GM19372 (cell line): Measurements from ENCODE around the gene LMBR1.
"Not testable (repeated sequence)": the region's sequence is repeated elsewhere in the genome, so short reads cannot be mapped to it uniquely, and the experiment has no call there.

Source experiments
- ATAC-seq: cut with Tn5 transposase; IDR thresholded peaks from one replicate; pipeline ENCODE4 v1.9.1; 2021; ENCODE audit warnings: mild to moderate bottlenecking, low read depth, moderate library complexity; ENCODE audit not compliant: unreplicated experiment

The LMBR1 gene

DNA sequence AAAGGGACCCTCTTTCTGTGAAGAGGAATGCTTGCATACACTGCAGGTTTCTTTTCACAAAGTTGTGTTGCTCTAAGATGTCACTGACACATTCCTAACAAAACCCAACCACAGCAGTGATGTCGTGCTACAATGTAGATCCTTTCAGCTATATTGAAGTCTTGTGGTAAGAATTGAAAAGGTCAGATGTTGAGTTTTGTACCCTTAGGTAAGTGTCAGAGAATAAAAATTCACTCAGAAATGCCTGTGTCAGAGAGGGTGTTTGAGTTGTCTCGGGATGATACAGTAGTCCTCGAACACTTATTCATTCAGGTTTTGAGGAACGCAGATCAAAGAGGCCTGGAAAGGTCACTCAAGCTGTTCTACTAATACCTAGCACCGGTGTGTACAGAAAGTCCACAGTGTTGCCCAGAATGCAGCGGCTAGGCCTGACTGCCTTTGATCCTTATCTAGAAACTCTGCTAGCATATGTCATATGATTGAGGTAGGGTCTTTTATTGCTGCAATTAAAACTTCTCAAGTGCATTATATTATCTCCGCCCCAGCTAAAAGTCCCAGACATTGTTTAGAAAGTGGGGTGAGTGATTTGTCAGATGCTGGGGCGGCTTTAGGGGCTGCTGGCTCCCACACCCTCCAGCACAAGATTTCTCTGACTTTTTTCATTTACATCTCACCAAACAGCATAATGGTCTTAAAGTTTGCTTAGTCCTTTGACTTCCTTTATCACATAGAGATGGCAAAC, 226.4 kb downstream of the LMBR1 start:
- ATAC-seq = no peak

DNA sequence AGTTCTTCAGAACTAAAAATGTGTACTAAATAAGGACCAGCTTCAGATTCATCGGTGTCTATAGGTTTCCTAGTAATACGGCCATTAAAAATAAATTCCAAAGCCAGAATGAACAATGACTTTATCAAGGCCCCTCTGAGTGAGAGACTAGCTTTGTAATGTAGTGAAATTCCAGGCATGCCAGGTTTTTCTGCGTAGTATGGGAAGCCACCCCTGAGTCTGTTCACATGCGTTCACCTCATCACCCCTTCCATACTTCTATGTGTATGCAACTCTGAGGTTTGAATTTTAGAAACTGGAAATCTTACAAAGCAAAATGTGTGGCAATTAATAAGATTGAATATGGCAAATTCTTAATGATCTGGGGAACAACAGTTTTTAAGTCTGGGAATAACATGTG, 227.9 kb downstream of the LMBR1 start:
- ATAC-seq = no peak

DNA sequence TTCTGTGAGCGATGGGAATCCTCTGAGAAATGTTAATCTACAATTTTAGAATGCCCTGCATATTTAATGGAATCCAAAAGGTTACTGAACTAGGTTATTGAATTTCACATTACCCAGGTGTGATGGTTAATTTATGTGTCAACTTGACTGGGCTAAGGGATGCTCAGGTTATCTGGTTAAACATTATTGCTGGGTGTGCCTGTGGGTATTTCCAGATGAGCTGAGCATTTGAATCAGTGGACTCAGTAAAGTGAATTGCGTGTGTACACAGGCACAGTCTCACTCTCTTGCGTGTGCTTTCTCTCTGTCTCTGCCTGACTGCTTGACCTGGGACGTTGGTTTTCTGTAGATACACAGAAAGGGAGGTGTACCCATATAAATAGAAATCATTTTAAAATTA, 230.7 kb downstream of the LMBR1 start:
- no peak for ATAC-seq

DNA sequence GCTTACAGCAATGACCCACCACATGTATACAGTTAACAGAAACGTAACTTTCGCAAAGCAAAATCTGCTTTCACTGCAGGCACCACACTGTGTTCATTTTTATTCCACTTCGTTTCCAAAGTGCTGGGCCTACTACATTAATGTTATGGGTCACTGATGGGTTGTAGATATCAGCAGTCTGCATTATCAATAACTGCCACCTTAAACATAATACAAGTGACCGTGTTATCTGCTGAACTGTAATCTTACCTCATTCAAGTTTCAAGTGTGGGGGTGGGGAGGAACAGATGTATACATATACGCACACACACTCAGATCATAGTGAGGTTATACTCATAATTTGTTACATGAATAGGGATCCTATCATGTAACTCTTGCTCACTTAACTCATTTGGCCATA, 231.3 kb downstream of the LMBR1 start:
- no peak for ATAC-seq

DNA sequence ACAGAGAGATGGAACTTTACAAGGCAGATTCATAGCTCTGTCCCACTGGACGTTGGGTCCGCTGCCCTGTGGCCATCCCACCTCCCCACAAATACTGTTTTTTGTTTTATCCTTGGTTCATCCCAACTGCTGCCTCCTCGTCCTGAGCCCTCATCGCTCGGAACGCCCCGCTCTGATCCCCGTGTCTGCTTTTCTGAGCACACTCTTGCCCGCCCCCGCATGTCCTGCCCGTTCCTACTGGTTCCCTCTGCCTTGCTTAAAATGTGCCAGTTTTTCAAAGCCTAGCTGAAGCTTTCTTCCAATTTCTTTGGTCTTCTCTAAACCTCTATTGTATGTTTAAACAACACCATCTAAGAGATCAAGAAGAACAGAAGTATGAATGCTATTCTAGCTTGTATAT, 233.0 kb downstream of the LMBR1 start:
- no peak for ATAC-seq

DNA sequence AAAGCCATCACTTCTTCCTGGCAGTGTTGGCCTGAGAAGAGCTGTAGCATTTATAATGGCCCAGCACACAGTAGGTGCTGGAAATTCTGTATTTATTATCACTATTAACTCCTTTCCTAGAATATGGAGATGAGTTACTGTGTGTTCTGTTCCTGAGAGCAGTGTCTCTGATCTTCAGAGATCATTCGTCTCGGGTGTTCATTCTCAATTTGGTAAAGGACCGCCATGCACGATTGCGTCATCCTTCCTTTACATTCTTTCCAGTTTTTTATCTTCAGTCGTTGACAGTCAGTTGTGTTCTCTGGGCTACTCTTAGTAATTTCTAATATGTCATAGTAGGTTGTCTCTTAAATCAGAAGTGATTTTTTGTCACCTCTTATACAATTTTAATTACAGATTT, 233.8 kb downstream of the LMBR1 start:
- no peak for ATAC-seq

DNA sequence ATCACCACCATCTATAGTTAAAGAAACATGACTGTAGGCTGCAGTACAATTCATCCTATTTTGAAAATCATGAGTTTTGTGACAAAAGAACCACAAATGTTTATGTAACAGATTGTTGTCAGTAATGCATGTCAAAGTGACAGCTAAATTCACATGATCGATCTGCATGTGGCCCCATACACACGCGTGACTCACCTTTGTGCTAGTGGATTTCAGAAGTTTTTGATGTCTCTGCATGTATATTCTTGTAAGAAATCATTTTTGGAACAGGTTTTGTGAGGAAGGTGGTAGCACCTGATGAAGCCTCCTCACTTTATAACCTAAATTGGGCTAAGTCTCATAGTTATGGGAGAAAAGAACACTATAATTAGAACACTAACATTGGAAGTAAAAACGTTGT, 235.3 kb downstream of the LMBR1 start:
- no peak for ATAC-seq

DNA sequence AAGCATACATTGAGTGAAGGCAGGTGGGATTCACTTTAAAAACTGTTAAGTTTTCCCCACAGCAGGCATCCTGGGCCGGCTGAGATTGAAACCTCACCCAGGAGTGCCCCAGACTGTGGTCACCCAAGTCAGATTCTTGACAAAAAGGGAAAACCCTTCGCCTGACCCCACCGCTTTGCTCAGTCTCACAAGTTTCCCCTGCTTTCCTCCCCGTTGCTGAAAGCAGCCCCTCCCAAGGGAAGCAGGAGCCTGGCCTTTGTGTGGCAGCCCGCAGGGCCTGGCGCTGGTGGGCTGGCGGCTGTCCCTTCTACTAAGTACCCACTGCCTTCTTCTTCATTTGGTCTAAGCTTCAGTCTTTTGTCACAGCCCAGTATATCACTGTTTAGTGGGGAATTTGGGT, 236.4 kb downstream of the LMBR1 start:
- ATAC-seq = no peak

DNA sequence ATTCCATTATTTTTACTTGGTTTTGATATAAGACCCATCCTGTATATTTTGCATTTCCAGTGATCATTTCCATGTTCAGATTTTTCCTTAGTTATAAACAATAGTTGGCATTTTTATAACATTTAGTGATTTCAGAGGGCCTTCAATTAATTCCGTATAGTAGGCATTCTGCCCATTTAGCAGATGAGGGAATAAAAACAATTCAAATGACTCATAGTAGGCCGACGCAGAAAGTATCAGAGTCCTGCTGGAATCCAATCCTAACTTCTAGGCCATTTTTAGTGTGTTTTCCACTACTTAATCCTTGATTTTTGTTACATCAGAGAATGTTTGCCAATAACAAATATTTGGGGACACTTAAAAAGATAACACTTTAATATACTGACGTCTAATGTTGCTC, 237.0 kb downstream of the LMBR1 start:
- ATAC-seq = no peak

DNA sequence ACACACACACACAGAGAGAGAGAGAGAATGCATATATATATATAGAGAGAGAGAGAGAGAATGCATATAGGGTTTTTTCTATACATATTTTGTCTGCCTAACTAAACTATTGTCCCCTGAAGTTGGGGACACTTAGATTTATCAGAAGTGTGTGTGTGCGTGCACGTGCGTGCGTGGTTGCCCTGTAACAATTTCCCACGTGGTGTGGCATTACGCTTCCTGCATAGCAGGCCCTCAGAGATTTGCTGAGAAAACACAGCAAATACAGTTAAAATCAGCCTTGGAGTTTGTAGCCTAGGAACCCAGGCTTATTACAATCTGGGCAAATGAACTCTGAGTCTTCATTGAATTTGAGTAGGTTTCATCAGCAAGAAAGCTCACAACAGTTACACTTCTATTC, 237.7 kb downstream of the LMBR1 start:
- no peak for ATAC-seq

DNA sequence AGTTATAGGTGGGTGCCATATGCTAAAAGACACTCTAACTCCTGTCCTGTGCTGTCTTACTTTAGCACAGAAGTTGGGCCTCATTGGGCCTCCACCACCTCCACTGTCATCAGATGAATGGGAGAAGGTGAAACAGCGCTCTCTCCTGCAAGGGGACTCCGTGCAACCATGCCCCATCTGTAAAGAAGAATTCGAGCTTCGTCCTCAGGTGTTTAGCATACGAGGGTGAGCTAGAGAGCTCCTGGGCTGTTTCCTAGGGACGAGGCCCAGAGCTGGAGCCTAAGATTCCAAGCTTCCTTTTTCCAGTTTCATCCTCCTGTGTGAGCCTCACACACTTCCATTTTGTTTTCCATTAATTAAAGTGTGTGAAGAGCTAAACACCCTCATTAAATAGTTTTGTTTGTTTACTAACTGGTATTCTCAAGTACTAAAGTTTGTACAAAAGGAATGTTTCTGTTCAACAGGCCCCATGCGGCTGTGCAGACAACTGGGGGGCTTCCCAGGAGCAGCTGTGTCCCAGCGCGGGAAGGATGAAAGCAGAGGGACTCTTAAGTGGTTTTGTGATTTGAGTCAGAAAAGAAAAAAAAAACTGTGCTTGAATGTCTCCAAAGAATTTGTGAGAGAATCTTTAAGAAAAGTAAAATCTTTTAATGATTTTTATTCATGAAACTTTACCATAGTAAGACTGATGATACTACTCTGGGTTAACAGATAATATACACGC, 238.3 kb downstream of the LMBR1 start:
- no peak for ATAC-seq

DNA sequence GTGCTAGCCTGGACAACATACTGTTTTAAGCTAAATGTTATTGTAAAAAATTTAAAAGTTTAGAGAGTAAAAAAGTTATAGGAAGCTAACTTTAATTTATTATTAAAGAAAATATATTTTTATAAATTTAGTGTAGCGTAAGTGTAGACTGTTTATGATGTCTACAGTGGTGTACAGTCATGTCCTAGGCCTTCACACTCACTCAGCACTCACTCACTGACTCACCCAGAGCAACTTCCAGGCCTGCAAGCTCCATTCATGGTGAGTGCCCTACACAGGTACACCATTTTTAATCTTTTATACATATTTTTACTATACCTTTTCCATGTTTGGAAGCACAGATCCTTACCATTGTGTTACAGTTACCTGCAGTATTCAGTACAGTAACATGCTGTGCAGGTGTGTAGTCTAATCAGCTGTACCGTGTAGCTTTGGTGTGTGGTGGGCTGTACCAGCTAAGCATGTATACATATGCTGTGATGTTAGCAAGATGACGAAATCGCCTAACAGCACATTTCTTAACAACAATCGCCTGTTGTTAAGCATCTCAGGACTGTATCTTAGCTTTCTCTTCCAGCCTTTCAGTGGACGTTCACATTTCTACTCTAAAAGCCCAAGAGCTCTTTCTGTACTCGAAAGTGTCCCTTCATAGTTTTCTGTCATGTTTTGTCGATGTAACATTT, 240.0 kb downstream of the LMBR1 start:
- ATAC-seq = no peak

DNA sequence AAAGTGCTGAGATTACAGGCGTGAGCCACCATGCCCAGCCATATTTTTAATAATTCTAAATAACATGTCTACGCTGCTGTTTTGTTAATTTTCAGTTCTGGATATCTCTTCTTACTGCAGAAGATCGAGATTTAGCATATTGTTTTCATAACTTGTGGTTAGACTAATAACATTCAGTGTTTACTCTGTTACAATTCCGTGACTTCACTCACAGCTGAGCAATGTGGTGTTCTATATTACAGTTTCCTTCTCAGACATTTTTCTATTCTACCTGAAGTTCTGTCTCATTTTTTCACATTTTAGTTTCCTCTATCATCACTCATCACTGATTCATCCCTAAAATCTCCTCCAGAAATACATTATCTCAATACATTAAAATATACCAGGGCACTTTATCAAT, 241.5 kb downstream of the LMBR1 start:
- ATAC-seq = no peak

DNA sequence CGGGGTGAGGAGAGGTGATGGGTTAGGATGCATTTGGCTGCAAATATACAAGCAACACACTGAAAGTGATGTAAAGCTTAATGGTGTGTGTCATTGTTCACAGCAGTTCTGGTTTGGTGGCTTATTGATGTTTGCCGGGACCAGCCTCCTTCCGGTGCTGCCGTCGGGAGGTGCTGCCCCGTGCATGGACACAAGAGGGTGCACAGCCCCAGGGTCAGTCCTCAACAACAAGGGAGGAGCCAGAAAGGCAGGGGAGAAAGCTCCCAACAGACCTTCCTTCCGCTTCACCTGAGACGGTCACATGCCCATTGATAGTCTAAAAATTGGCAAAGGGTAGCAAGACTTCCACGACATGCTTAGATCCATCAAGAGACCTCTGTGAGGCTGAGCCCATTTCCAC, 242.9 kb downstream of the LMBR1 start:
- peak; percentile 54 for ATAC-seq

DNA sequence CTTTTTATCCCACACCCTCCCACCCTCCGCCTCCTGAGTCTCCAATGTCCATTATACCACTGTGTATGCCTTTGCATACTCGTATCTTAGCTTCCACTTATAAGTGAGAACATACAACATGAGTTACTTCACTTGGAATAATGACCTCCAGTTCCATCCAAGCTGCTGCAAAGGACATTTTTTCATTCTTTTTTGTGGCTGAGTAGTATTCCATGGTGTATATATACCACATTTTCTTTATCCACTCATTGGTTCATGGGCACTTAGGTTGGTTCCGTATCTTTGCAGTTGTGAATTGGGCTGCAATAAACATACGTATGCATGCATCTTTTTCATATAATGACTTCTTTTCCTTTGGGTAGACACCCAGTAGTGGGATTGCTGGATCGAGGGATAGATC, 245.7 kb downstream of the LMBR1 start:
- ATAC-seq = not testable (repeated sequence)

DNA sequence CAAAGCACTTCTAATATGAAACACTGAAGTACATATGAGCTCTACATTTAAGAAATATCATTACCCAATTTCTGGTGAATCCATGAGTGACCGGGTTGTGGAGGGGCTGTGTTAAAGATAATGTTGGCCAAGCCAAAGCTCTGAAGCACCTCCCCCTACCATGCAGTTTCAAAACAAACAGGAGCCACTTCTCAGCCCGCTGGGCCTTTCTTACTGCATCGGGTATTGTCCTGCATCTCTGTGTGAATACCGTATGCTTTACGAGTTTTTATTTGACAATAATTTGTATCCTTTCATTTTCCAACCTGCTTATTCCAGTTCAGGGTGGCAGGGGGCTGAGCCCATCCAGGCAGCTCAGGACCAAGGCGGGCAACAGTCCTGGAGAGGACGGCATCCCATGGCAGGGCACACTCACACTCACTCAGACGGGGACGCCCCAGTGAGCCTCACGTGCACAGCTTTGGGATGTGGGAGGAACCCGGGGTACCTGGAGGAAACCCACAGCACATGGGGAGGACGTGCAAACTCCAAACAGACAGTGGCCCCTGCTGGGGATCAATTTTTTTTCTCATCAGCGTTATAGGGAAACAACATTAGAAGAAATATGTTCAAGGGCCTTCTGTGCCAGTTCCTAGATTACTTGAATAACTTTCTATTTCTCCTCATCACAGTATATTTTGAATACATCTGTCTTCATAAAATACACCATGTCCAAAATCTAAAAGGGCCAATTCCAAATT, 250.5 kb downstream of the LMBR1 start:
- ATAC-seq = no peak

DNA sequence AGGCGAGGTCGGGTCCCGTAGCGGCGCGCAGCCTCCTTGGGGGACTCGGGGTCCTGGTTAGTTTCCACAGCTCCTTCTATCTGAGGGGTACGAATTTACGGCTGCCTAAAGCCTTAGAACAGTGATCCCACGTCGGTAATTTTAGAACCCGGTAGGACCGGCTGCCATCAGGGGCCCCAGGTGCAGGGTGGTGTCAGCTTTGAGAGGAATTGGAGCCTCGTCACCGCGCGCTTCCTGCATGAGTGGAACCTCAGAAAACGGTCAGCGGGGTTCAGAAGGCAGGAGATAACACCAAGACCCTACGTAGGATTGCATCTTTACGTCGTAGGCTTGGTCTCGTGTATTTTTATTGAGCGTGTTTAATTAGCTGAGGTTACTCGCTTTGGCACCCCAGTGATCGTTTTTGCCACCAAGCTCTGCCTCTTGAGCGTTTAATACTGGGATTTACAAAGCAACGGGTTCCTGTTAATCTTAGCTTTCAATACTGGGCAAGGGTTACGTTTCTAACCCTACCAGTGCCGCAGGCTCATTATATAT, 252.0 kb downstream of the LMBR1 start:
- ATAC-seq = peak; percentile 46

DNA sequence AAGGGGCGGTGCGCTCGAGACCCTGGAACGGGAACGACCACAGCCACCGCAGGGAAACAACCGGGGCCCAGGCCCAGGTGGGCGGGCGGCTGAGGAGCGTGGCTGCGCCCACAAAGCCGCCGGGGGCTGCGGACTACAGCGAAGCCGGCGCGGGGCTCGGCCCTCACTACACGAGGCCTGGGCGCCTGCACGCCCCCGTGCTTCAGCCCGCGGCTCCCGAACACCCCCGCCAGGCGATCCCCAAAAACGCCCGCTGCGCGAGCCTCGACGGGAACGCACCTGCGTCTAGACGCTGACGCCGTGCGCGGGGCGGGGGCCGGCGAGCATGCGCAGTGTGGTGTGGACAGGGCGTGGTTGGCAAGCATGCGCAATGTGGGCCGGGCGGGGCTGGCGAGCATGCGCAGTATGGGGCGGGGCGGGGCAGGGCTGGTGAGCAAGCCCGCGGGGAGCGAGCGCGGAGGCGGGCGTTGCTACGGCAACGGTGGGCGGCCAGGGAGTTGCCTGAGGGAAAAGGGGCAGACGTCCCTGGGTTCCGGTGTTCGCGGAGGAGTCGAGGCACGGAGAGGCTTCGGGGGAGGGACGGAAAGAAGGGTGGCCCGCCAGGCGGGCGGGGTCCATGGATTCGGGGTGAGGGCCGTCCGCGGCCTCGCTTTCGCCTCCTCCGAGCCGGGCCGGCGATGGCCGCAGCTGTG, 252.6 kb downstream of the LMBR1 start, which contains the start of gene RNF32:
Gene RNF32 (plus strand): TSS at position 518 of the 692 bp plus-strand sequence. CDS start 3,104 bp downstream, outside the sequence.
- peak; percentile 76 for ATAC-seq

DNA sequence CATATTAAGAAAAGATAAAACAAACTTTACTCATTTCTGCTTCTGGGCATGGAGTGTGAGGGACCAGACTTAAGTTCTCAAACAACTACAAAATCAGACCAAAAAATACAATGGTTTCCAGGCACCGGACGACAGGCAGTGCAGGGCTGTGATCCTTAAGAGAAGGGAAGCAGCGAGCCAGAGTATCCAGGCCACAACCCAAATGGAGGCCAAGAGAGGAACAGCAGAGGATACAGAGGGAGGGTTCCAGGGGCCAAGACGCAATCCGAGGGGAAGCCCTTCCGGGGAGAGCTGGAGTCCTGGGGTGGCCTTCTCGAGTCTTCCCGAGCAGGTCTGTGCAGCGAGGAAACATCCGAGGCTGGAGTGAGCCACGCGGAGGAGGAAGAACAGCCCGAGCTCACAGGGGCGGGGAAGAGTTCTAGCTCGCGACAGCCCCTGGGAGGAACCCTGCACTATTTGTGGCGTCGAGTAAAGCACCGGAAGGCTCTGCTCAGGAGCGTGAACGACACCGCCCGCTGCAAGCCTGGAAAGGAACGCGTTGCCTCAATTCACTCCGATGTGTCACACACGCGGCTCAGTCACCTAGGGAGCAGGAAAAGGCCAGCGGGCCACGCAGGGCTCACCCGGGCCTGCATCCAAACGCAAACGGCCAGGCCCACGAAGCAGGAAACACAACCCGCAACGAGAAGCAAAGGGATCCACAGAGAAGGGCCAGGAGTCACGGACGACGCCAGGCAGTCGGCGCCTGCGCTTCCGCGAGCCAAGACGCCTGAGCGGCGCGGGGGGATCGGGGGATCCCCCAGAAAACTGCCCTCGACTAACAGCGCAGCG, 253.3 kb downstream of the LMBR1 start:
- no peak for ATAC-seq
